ENCODE data around the gene SLITRK3.

GRCh38 chr3:165197481-165197800 is 1.3 kb upstream of the SLITRK3 start:
- TF ChIP-seq CTCF (conservative IDR thresholded peaks at IDR 0.05) (no peak), EZH2 (IDR thresholded peaks at IDR 0.05; ENCODE audit: low read depth) (no peak)
